AG09319 (cell line): ENCODE measurements around the gene NUDT14.

Source experiments
- DNase-seq: peaks from one replicate; pipeline ENCODE4 v3.0.0-alpha.2; 2010; ENCODE audit warnings: low read depth; ENCODE audit errors: extremely low read depth
- TF ChIP-seq, protein P1 (sequence below): IDR thresholded peaks from 2 replicates; pipeline ENCODE4 v1.5.1; 2011; ENCODE audit warnings: low read depth, mild to moderate bottlenecking, inconsistent platforms, low read length, moderate library complexity

NUDT14 gene

DNA sequence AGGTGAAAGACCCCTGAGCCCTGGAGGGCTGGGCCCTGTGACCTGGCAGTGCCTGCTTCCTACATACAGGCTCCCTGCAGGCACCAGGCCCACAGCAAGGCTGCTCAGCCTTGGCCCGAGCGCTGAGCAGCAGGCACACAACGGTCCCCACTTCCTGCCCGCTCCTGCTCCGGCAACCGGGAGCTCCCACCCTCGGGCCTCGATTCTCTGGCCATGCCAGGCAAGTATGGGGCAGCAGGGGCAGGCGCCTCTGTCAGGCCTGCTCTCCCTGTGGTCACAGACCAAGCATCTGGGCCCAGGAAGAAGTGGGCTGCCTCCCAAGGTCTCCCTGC is 30.6 kb upstream of the NUDT14 start:
- no peak for DNase-seq
- TF ChIP-seq, protein P1, sequence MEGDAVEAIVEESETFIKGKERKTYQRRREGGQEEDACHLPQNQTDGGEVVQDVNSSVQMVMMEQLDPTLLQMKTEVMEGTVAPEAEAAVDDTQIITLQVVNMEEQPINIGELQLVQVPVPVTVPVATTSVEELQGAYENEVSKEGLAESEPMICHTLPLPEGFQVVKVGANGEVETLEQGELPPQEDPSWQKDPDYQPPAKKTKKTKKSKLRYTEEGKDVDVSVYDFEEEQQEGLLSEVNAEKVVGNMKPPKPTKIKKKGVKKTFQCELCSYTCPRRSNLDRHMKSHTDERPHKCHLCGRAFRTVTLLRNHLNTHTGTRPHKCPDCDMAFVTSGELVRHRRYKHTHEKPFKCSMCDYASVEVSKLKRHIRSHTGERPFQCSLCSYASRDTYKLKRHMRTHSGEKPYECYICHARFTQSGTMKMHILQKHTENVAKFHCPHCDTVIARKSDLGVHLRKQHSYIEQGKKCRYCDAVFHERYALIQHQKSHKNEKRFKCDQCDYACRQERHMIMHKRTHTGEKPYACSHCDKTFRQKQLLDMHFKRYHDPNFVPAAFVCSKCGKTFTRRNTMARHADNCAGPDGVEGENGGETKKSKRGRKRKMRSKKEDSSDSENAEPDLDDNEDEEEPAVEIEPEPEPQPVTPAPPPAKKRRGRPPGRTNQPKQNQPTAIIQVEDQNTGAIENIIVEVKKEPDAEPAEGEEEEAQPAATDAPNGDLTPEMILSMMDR, result no peak

DNA sequence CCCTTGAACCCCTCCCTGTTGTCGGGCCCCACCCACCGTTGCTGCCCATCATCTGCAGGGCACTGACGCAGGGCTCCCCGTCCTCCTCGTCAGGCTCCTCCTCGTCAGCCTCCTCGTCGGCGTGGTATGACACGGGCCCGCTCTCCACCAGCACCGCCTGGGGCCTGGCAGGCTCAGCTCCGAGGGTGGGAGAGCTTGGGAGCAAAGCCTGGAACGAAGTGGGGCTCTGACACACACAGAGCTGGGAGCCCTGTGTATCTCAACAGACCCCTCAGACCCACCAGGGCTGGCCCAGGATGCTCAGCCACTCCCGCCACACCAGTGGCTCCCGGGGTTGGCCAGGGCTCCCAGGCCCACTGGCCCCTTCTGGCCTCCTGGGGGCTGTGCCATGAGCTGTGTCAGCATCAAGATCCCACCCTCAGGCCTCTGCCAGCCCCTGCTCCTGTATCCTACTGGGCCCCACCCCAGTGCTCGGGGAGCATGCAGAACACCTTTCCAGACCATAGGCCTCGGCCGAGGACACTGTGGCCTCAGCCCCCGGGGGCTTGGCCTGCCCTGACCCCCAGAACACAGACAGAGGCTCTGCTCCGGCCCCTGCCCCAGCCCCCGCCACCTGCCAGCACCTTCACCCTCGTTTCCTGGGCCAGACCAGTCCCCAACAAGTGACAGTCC is 30.1 kb upstream of the NUDT14 start:
- no peak for DNase-seq
- TF ChIP-seq, protein P1, result no peak

DNA sequence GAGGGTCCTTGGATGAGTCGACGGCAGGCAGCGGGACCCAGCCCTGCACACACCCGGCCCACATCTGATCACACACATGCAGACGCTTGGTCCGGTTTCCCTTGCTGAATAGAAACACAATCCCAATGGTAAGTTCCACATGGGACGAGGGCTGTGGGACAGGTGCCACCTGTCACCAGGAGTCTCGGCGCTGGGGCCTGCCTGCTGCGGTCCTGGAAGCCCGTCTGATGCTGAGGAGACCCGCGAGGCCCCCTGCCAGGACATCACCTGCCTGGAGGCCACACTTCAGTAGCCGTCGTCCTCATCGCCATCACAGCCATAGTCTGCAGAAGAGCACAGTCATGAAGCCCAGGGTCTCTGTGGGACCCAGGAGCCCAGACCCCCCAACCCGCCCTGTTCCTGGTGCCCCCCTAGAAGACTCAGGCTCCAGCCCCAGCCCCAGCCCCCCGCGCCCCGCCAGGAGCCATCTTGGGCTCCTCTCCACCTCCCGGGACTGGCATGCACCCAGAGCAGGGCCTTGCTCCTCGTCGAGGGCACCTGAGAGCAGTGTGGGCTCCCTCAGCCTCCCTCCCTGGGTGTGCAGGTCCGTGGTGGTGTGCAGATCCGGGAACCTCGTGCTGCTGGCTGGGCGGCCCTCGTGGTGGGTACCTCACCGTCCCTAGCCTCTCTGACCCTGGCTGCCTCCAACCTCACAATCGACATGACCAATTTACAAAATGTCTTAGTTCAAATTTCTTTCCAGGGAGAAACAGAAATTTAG is 29.3 kb upstream of the NUDT14 start:
- no peak for DNase-seq
- TF ChIP-seq, protein P1, result no peak

DNA sequence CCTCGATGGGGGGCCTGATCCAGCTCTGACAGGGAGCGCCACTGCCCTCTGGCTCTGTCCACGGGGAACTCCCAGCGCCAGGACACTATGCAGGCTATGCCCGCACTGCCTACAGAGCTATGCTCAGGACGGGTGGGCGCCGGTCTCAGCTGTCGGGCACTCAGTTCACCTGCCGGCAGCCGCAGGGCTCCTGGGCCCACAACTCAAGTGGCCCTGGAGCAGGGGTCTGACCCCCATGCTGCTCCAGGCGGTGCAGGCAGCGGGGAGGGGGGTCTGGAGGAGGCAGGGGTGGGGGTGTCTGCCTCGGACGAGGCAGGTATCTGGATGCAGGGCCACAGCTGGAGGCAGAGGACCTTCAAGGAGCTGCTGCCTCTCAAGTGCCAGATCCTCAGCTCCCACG is 28.5 kb upstream of the NUDT14 start:
- TF ChIP-seq, protein P1, result no peak
- no peak for DNase-seq

DNA sequence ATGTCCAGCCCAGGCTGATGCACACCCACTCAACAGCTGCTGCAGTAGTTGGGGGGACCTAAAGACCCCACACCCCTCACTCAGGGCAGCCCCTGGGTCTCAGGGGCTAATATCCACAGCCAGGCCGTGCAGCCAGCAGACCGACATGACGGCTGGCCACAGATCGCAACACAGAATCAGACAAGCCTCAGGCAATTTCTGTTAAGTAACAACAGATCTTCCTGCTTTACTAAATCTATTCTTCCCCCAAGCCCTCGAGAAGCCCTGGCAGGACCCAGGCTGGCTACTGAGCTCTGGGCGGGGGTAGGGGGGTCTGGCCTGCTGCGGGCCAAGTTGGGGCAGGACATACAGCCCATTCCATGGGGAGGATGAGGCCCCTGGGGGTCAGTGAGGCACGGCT is 28.0 kb upstream of the NUDT14 start:
- TF ChIP-seq, protein P1, result no peak

DNA sequence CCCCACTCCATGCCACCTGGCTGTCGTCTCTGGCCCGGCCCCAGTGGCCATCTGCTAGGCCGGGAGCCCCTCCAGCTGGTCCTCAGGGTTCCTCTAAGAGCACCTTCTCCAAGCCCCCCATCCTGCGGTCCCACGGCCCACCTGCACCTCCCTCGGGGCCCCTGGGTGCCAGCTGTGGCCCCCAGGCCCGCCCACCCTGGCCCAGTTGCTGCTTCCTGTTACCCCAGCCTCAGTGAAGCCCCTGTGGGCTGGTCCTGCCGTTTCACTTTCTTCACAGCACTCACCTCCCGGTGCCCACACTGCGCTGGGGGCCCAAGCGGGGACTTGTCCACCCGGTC is 27.6 kb upstream of the NUDT14 start:
- no peak for DNase-seq
- TF ChIP-seq, protein P1, result no peak

More for the DNA sequence above, 28.0 kb upstream of the NUDT14 start:
- no peak for DNase-seq

DNA sequence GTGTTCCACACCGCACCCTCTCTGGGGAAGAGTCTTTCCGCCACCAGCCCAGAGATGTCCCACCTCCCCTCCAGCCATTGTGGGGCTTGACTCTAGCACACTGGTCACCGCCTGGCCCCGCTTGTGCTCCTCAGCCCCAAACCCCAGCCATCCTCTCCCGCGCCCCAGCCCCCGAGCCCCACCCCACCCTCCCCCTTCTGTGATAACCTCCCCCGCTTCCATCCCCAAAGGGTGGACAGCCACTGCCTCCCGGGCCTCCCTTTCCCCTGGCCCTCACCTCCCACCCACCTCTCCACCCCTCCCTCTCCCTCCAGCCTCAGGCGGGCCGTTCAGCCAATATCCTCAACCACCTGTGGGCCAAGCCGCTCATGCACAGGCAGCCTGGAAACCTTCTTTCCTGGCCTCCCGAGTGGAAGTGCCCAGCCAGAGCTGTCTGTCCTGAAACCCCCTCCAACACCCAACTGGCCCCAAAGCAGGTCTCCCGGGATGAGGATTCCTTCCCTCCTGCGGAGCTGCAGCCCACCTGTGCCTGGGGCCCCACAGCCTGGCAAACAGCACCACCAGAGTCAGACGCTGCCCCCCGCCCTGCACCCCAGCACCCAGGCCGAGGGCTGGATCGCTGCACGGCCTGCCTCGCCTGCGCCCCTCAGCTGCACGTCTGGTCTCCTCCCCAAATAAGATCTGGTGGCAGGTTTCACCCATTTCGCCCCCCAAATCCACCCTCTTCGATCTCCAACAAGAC is 27.1 kb upstream of the NUDT14 start:
- no peak for DNase-seq
- TF ChIP-seq, protein P1, result no peak
